Sigmoid colon (tissue), 4 donors: ENCODE data around the gene LRP1B.

Experiments used
- CTCF ChIP-seq, 4 experiments: fragments of 450-650 bp in 3 of 4; fragments of 200-600 bp in 1 of 4; IDR thresholded peaks; one replicate each; pipeline ENCODE4 v1.5.1; 2016 to 2019; ENCODE audit warnings: antibody characterized with exemption in 4 of 4, mild to moderate bottlenecking in 3 of 4, moderate library complexity in 2 of 4
- EP300 ChIP-seq, 4 donors: sonication (generic); formaldehyde crosslinking; IDR thresholded peaks; one replicate each; pipeline ENCODE4 v1.6.1; 2017; ENCODE audit warnings: antibody characterized with exemption in 4 of 4
- POLR2A ChIP-seq, 2 donors: fragments of 450-650 bp; IDR thresholded peaks; one replicate each; pipeline ENCODE4 v1.6.1; 2016; ENCODE audit warnings: antibody characterized with exemption in 2 of 2, mild to moderate bottlenecking in 2 of 2, moderate library complexity in 2 of 2
- POLR2AphosphoS5 ChIP-seq, 4 donors: sonication (generic); formaldehyde crosslinking; IDR thresholded peaks; one replicate each; pipeline ENCODE4 v1.6.1; 2017; ENCODE audit warnings: antibody characterized with exemption in 4 of 4

- TF ChIP-seq CTCF (IDR thresholded peaks at IDR 0.05) (no peak), POLR2A (IDR thresholded peaks at IDR 0.05) (no peak), POLR2AphosphoS5 (IDR thresholded peaks at IDR 0.05) (no peak), EP300 (IDR thresholded peaks at IDR 0.05) (no peak)
These were observed 1025.1 kb downstream of the LRP1B start for GRCh38 chr2:141105763-141106162.
